PC-9 (cell line): Measurements from ENCODE around the gene EXTL1. TPM values are rescaled to one million over a fixed set of nuclear protein-coding genes. Genes with fewer than 3 reads are reported as not detected.

Experiments used
- BruUV-seq: library from RNA; stranded (reverse); fragments of 400-500 nt; replicated peaks from 2 replicates; lab custom pipeline; 2021; lab: Mats Ljungman, UMichigan
- CTCF ChIA-PET: fragments of 300-600 bp; sonication (Branson Sonifier 250); formaldehyde crosslinking; loops from one replicate; lab custom pipeline; 2022; ENCODE audit warnings: antibody characterized with exemption; lab: Charles Lee
- POLR2A ChIA-PET: fragments of 300-600 bp; sonication (Branson Sonifier 250); formaldehyde crosslinking; loops from one replicate; lab custom pipeline; 2022; ENCODE audit warnings: antibody characterized with exemption; ENCODE audit not compliant: unreplicated experiment; lab: Charles Lee
- DNase-seq, 2 experiments: peaks; one replicate each; pipeline versions ENCODE4 v3.0.0 to v3.0.0-alpha.2; 2015 to 2022; ENCODE audit warnings: mixed read lengths in 1 of 2
- H2AFZ ChIP-seq: fragments of 200-600 bp; sonication (generic); 2 replicates; pipeline ENCODE4 v1.8.1; 2017; ENCODE audit warnings: antibody characterized with exemption
- H3F3A ChIP-seq: fragments of 200-600 bp; sonication (generic); 2 replicates; pipeline ENCODE4 v1.8.1; 2017; ENCODE audit warnings: antibody characterized with exemption, mild to moderate bottlenecking, low read depth; ENCODE audit not compliant: insufficient read depth
- H3K27ac ChIP-seq: fragments of 200-600 bp; sonication (generic); 2 replicates; pipeline ENCODE4 v1.6.1; 2016; ENCODE audit warnings: mixed run types
- H3K27me3 ChIP-seq: fragments of 200-600 bp; sonication (generic); 2 replicates; pipeline ENCODE4 v1.6.1; 2016; ENCODE audit warnings: low read depth, mixed run types; ENCODE audit not compliant: insufficient read depth
- H3K36me3 ChIP-seq: fragments of 200-600 bp; sonication (generic); 2 replicates; pipeline ENCODE4 v1.6.1; 2016; ENCODE audit warnings: low read depth, mixed run types
- H3K4me1 ChIP-seq: fragments of 200-600 bp; sonication (generic); replicated peaks from 2 replicates; pipeline ENCODE4 v1.6.1; 2016; ENCODE audit warnings: mixed run types; ENCODE audit not compliant: insufficient read depth
- H3K4me2 ChIP-seq: fragments of 200-600 bp; sonication (generic); 2 replicates; pipeline ENCODE4 v1.6.1; 2017; ENCODE audit warnings: mixed run types
- H3K4me3 ChIP-seq: fragments of 200-600 bp; sonication (generic); 2 replicates; pipeline ENCODE4 v1.6.1; 2016; ENCODE audit warnings: mixed run types
- H3K79me2 ChIP-seq: fragments of 200-600 bp; sonication (generic); 2 replicates; pipeline ENCODE4 v1.6.1; 2017; ENCODE audit warnings: low read depth, mixed run types
- H3K9me2 ChIP-seq: fragments of 200-600 bp; sonication (generic); 2 replicates; pipeline ENCODE4 v1.8.1; 2017; ENCODE audit warnings: mild to moderate bottlenecking; ENCODE audit not compliant: insufficient read depth
- H3K9me3 ChIP-seq: fragments of 200-600 bp; sonication (generic); 2 replicates; pipeline ENCODE4 v1.8.1; 2016; ENCODE audit warnings: low read depth; ENCODE audit not compliant: insufficient read depth
- H4K20me1 ChIP-seq: fragments of 200-600 bp; sonication (generic); 2 replicates; pipeline ENCODE4 v1.8.1; 2017; ENCODE audit not compliant: insufficient read depth
- CTCF ChIP-seq: fragments of 200-600 bp; sonication (generic); conservative IDR thresholded peaks from 2 replicates; pipeline ENCODE4 v1.6.1; 2017; ENCODE audit warnings: mixed run types, antibody characterized with exemption, mild to moderate bottlenecking, moderate library complexity
- EZH2 ChIP-seq: fragments of 200-600 bp; sonication (generic); IDR thresholded peaks from 2 replicates; pipeline ENCODE4 v1.8.0; 2017; ENCODE audit warnings: antibody characterized with exemption, low read depth
- intact Hi-C: fragments of 100-400 bp; cut with micrococcal nuclease; formaldehyde crosslinking; loops from one replicate; pipeline ENCODE4 v1.10.0; 2022; ENCODE audit not compliant: unreplicated experiment
- total RNA-seq: library from RNA; stranded (reverse); gene quantifications from 2 replicates; pipeline ENCODE4 v1.2.3, GENCODE V29; 2021

The EXTL1 gene
- total RNA-seq, 1 experiment from 2014 or later: 0.13 TPM

- Histone ChIP-seq H3K79me2 (no peaks in the 10 kb centered on the region), H3K4me3 (no peak overlapping the region), H3K9me3 (no peaks in the 10 kb centered on the region), H3K4me1 (peaks cover 50% of the 10 kb centered on the region), H3K9me2 (no peaks in the 10 kb centered on the region), H3K36me3 (no peaks in the 10 kb centered on the region), H3K27me3 (no peaks in the 10 kb centered on the region), H3K4me2 (peak overlapping the region; percentile 55), H3F3A (peaks cover 19% of the 10 kb centered on the region; the same call in 1 of the 2 replicates), H3K27ac (0 out of 2 replicates have a peak overlapping the region, but pooled peaks have one; percentile 17), H2AFZ (no peak overlapping the region), H4K20me1 (no peaks in the 10 kb centered on the region)
- BruUV-seq: no TSS peak
- DNase-seq: no peak
- intact Hi-C loops: no loop called here
- CTCF ChIA-PET: interaction anchor here (0.5 kb wide), 1 partner anchor 26 kb away, joined by 3 read pairs; no protein-coding TSS in a partner anchor
- POLR2A ChIA-PET: no interaction called here
- TF ChIP-seq CTCF (no peak), EZH2 (no peak)
Measured at GRCh38 chr1:26079178-26079563, 57.6 kb downstream of the EXTL1 start.

- H3K4me1 ChIP-seq: peaks cover 54% of the 10 kb centered on the region
- intact Hi-C loops: no loop called here
- ChIA-PET POLR2A (interaction anchor here (0.6 kb wide), 1 partner anchor 841 kb away, joined by 3 read pairs; no protein-coding TSS in a partner anchor), CTCF (interaction anchor here (0.5 kb wide), 1 partner anchor 25 kb away, joined by 3 read pairs; no protein-coding TSS in a partner anchor)
- TF ChIP-seq EZH2 (no peak), CTCF (no peak)
- peak in 1 of 2 experiments; percentile 49 for DNase-seq
- BruUV-seq: no TSS peak
- H2AFZ ChIP-seq: no peak overlapping the region
- no peaks in the 10 kb centered on the region for H3K79me2 ChIP-seq
- peaks cover 19% of the 10 kb centered on the region; the same call in 1 of the 2 replicates for H3F3A ChIP-seq
- H4K20me1 ChIP-seq: no peaks in the 10 kb centered on the region
- H3K27ac ChIP-seq: peak overlapping the region; percentile 21; the same call in 1 of the 2 replicates
- H3K9me3 ChIP-seq: no peaks in the 10 kb centered on the region
- no peaks in the 10 kb centered on the region for H3K9me2 ChIP-seq
- H3K36me3 ChIP-seq: no peaks in the 10 kb centered on the region
- H3K27me3 ChIP-seq: no peaks in the 10 kb centered on the region
- peak overlapping the region; percentile 55 for H3K4me2 ChIP-seq
- no peak overlapping the region for H3K4me3 ChIP-seq
Measured at GRCh38 chr1:26079960-26080814, 58.6 kb downstream of the EXTL1 start.

- TF ChIP-seq CTCF (no peak), EZH2 (no peak)
- no TSS peak for BruUV-seq
- Histone ChIP-seq H3K4me3 (no peak overlapping the region), H4K20me1 (no peaks in the 10 kb centered on the region), H3K36me3 (no peaks in the 10 kb centered on the region), H3F3A (peaks cover 19% of the 10 kb centered on the region; the same call in 1 of the 2 replicates), H3K9me3 (no peaks in the 10 kb centered on the region), H3K4me1 (peaks cover 54% of the 10 kb centered on the region), H3K4me2 (no peak overlapping the region), H2AFZ (no peak overlapping the region), H3K27ac (no peak overlapping the region), H3K79me2 (no peaks in the 10 kb centered on the region), H3K27me3 (no peaks in the 10 kb centered on the region), H3K9me2 (no peaks in the 10 kb centered on the region)
- POLR2A ChIA-PET: no interaction called here
- intact Hi-C loops: no loop called here
- DNase-seq: no peak
- CTCF ChIA-PET: no interaction called here
Measured at GRCh38 chr1:26081267-26082019, 59.9 kb downstream of the EXTL1 start.
